ENCODE data around the gene TMEM235. TPM values are rescaled to one million over a fixed set of nuclear protein-coding genes. Genes with fewer than 3 reads are reported as not detected.

The TMEM235 gene
- total and polyA plus RNA-seq, 9 of the 15 experiments (the other 6 are each of a cell fraction or from before 2014, with no cell fraction given), result not detected

GRCh38 chr17:78205124-78205775 is 26.2 kb upstream of the TMEM235 start:
- Histone ChIP-seq H3K4me1 (replicated peaks in 1 of 2; ENCODE audit: control insufficient read depth in 2 of 2, insufficient read depth in 2 of 2, low read length in 2 of 2) (peaks cover 0 to 6% of the 10 kb centered on the region in 2 experiments; a peak in 1 of 5 replicates), H3K4me2 (ENCODE audit: insufficient read depth, low read length) (no peak overlapping the region), H3K36me3 (ENCODE audit: control insufficient read depth, insufficient read depth, low read length) (peaks cover 49% of the 10 kb centered on the region; the same call in 2 of the 3 replicates), H3K27me3 (ENCODE audit: control insufficient read depth in 2 of 2, insufficient read depth in 2 of 2, low read length in 2 of 2) (no peaks in the 10 kb centered on the region), H3K27ac (ENCODE audit: extremely low read depth, low read depth, low read length) (no peak overlapping the region), H3K9me3 (replicated peaks; ENCODE audit: control insufficient read depth, insufficient read depth, low read depth, low read length) (no peaks in the 10 kb centered on the region), H3K79me2 (ENCODE audit: control insufficient read depth, insufficient read depth, low read length) (no peaks in the 10 kb centered on the region), H2AFZ (ENCODE audit: low read depth, low read length) (no peak overlapping the region), H4K20me1 (replicated peaks; ENCODE audit: control insufficient read depth, insufficient read depth, low read length) (no peaks in the 10 kb centered on the region), H3K9me1 (ENCODE audit: control insufficient read depth, insufficient read depth, low read length) (peaks cover 8% of the 10 kb centered on the region), H3K4me3 (no peak overlapping the region), H3K9ac (ENCODE audit: insufficient read depth in 1 of 2, low read depth in 2 of 2, low read length in 2 of 2) (no peak overlapping the region)
- POLR2A ChIA-PET, result interaction anchor here (0.5 to 4.9 kb wide), 3 partner anchors 17 to 227 kb away, joined by 3 to 25 read pairs (median 3); partner anchors contain the start of genes AFMID and TK1
- no peak for DNase-seq (ENCODE audit: extremely low read depth in 1 of 4, low spot score in 3 of 4)
- TF ChIP-seq HDAC1 (IDR thresholded peaks at IDR 0.05), result no peak
- TF ChIP-seq POLR2G (IDR thresholded peaks at IDR 0.05; ENCODE audit: low read depth, low read length), result peak; percentile 49
- CTCF ChIA-PET (ENCODE audit: low intra/inter-chr PET ratio), result no interaction called here
- WGBS (ENCODE audit: insufficient coverage, low coverage, missing lambda C conversion rate), result 86% methylated on average over 17 of the region's 17 CpGs
- FAIRE-seq, result no peak
- in situ Hi-C loops (cut with MboI) (no loop called here), intact Hi-C loops (cut with micrococcal nuclease) (no loop called here)
- BruUV-seq (replicated peaks), result no TSS peak
- ATAC-seq, result no peak

- FAIRE-seq, result no peak
- in situ Hi-C loops (cut with MboI) (no loop called here), intact Hi-C loops (cut with micrococcal nuclease) (no loop called here)
- no peaks in the 10 kb centered on the region for H4K20me1 ChIP-seq (replicated peaks; ENCODE audit: control insufficient read depth, insufficient read depth, low read length)
- peaks cover 43% of the 10 kb centered on the region; the same call in 2 of the 3 replicates for H3K36me3 ChIP-seq (ENCODE audit: control insufficient read depth, insufficient read depth, low read length)
- H3K4me3 ChIP-seq, result no peak overlapping the region
- no peak overlapping the region for H2AFZ ChIP-seq (ENCODE audit: low read depth, low read length)
- ChIA-PET POLR2A (interaction anchor here (1.8 to 4.9 kb wide), 2 partner anchors 16 to 19 kb away, joined by 5 to 25 read pairs; partner anchors contain the start of genes AFMID and TK1), CTCF (ENCODE audit: low intra/inter-chr PET ratio) (no interaction called here)
- H3K4me1 ChIP-seq (replicated peaks in 1 of 2; ENCODE audit: control insufficient read depth in 2 of 2, insufficient read depth in 2 of 2, low read length in 2 of 2), result peaks cover 0 to 6% of the 10 kb centered on the region in 2 experiments; a peak in 1 of 5 replicates
- H3K9ac ChIP-seq (ENCODE audit: insufficient read depth in 1 of 2, low read depth in 2 of 2, low read length in 2 of 2), result no peak overlapping the region
- no peaks in the 10 kb centered on the region for H3K27me3 ChIP-seq (ENCODE audit: control insufficient read depth in 2 of 2, insufficient read depth in 2 of 2, low read length in 2 of 2)
- no peaks in the 10 kb centered on the region for H3K79me2 ChIP-seq (ENCODE audit: control insufficient read depth, insufficient read depth, low read length)
- H3K4me2 ChIP-seq (ENCODE audit: insufficient read depth, low read length), result no peak overlapping the region
- 89% methylated on average over 4 of the region's 7 CpGs for WGBS (ENCODE audit: insufficient coverage, low coverage, missing lambda C conversion rate)
- no peak overlapping the region for H3K27ac ChIP-seq (ENCODE audit: extremely low read depth, low read depth, low read length)
- DNase-seq (ENCODE audit: extremely low read depth in 1 of 4, low spot score in 3 of 4), result no peak
- H3K9me3 ChIP-seq (replicated peaks; ENCODE audit: control insufficient read depth, insufficient read depth, low read depth, low read length), result no peaks in the 10 kb centered on the region
- no TSS peak for BruUV-seq (replicated peaks)
- 0 out of 3 replicates have a peak, but pooled peaks have one; percentile 41 for ATAC-seq
- peaks cover 8% of the 10 kb centered on the region for H3K9me1 ChIP-seq (ENCODE audit: control insufficient read depth, insufficient read depth, low read length)
- TF ChIP-seq NEUROD1 (IDR thresholded peaks at IDR 0.05; ENCODE audit: borderline replicate concordance, low read depth, low read length, partially characterized antibody) (no peak), ZNF184 (CRISPR knock-in tag; IDR thresholded peaks at IDR 0.05) (no peak), HNRNPLL (IDR thresholded peaks at IDR 0.05; ENCODE audit: low read depth, low read length, poor library complexity, severe bottlenecking) (no peak), BDP1 (IDR thresholded peaks at IDR 0.05; ENCODE audit: insufficient read depth, insufficient read length) (no peak), ZNF354B (CRISPR knock-in tag; IDR thresholded peaks at IDR 0.05) (no peak), SUPT5H (IDR thresholded peaks at IDR 0.05) (no peak), PHF20 (IDR thresholded peaks at IDR 0.05; ENCODE audit: partially characterized antibody) (no peak), WHSC1 (IDR thresholded peaks at IDR 0.05; ENCODE audit: low read length) (no peak), TAF15 (IDR thresholded peaks at IDR 0.05; ENCODE audit: low read depth, low read length) (no peak), IRF2 (CRISPR knock-in tag; IDR thresholded peaks at IDR 0.05) (no peak), ZNF57 (CRISPR knock-in tag; IDR thresholded peaks at IDR 0.05) (no peak), TCF3 (CRISPR knock-in tag; IDR thresholded peaks at IDR 0.05) (no peak), ZNF76 (CRISPR knock-in tag; IDR thresholded peaks at IDR 0.05; ENCODE audit: borderline replicate concordance) (no peak), ZNF696 (CRISPR knock-in tag; conservative IDR thresholded peaks at IDR 0.05) (no peak), ZNF77 (CRISPR knock-in tag; IDR thresholded peaks at IDR 0.05) (no peak), C11orf30 (IDR thresholded peaks at IDR 0.05; ENCODE audit: low read depth) (no peak)
These were observed 25.1 kb upstream of the TMEM235 start for GRCh38 chr17:78206298-78206697.
